A673 (cell line): Measurements from ENCODE around the gene EEF2KMT. TPM values are rescaled to one million over a fixed set of nuclear protein-coding genes. Genes with fewer than 3 reads are reported as not detected.
"Not testable (repeated sequence)": the region's sequence is repeated elsewhere in the genome, so short reads cannot be mapped to it uniquely, and the experiment has no call there.

Experiments
- BruUV-seq: library from RNA; stranded (reverse); fragments of 400-500 nt; replicated peaks from 2 replicates; lab custom pipeline; 2021; lab: Mats Ljungman, UMichigan
- CTCF ChIA-PET: fragments of 300-600 bp; sonication (Branson Sonifier 250); formaldehyde crosslinking; loops from one replicate; lab custom pipeline; 2022; ENCODE audit warnings: antibody characterized with exemption; lab: Charles Lee
- POLR2A ChIA-PET: fragments of 300-600 bp; sonication (Branson Sonifier 250); formaldehyde crosslinking; loops from one replicate; lab custom pipeline; 2022; ENCODE audit warnings: antibody characterized with exemption; ENCODE audit not compliant: low non-redundant PET; lab: Charles Lee
- DNase-seq: peaks from one replicate; pipeline ENCODE4 v3.0.0-alpha.2; 2015; ENCODE audit warnings: low spot score
- H3K27ac ChIP-seq: fragments of 200-600 bp; sonication (generic); 2 replicates; pipeline ENCODE4 v1.5.1; 2016; ENCODE audit warnings: mixed run types, low read depth, mild to moderate bottlenecking, mixed read lengths, antibody characterized with exemption, low read length; ENCODE audit not compliant: poor library complexity, severe bottlenecking
- H3K27me3 ChIP-seq: fragments of 200-600 bp; sonication (generic); replicated peaks from 2 replicates; pipeline ENCODE4 v1.6.1; 2017; ENCODE audit warnings: mixed run types, low read depth, mild to moderate bottlenecking, mixed read lengths, antibody characterized with exemption, low read length; ENCODE audit not compliant: insufficient read depth, poor library complexity
- H3K36me3 ChIP-seq: fragments of 200-600 bp; sonication (generic); 2 replicates; pipeline ENCODE4 v1.6.1; 2016; ENCODE audit warnings: mixed run types, mild to moderate bottlenecking, mixed read lengths, antibody characterized with exemption, low read length; ENCODE audit not compliant: insufficient read depth, poor library complexity, severe bottlenecking
- H3K4me1 ChIP-seq: fragments of 200-600 bp; sonication (generic); 2 replicates; pipeline ENCODE4 v1.6.1; 2017; ENCODE audit warnings: mixed run types, mild to moderate bottlenecking, mixed read lengths, antibody characterized with exemption, low read length; ENCODE audit not compliant: insufficient read depth, poor library complexity, severe bottlenecking
- H3K4me3 ChIP-seq: fragments of 200-600 bp; sonication (generic); 2 replicates; pipeline ENCODE4 v1.5.1; 2016; ENCODE audit warnings: low read depth, mixed run types, mild to moderate bottlenecking, mixed read lengths, low read length; ENCODE audit not compliant: poor library complexity, severe bottlenecking
- H3K9me3 ChIP-seq: fragments of 200-600 bp; sonication (generic); 2 replicates; pipeline ENCODE4 v1.6.1; 2016; ENCODE audit warnings: mixed run types, low read depth, mild to moderate bottlenecking, mixed read lengths, antibody characterized with exemption, low read length; ENCODE audit not compliant: poor library complexity, severe bottlenecking
- EZH2 ChIP-seq: fragments of 200-600 bp; sonication (generic); IDR thresholded peaks from 2 replicates; pipeline ENCODE4 v1.6.1; 2017; ENCODE audit warnings: borderline replicate concordance, low read depth, mild to moderate bottlenecking, mixed read lengths, antibody characterized with exemption, low read length; ENCODE audit not compliant: poor library complexity, severe bottlenecking
- intact Hi-C: fragments of 100-400 bp; cut with micrococcal nuclease; formaldehyde crosslinking; loops from one replicate; pipeline ENCODE4 v1.10.0; 2022; ENCODE audit not compliant: unreplicated experiment
- total RNA-seq: library from RNA; stranded (reverse); gene quantifications from 2 replicates; pipeline ENCODE4 v1.2.3, GENCODE V29; 2021
- TF ChIP-seq, protein P1 (sequence below): fragments of 300-800, 200-600 bp; sonication (generic); conservative IDR thresholded peaks from 2 replicates; pipeline ENCODE4 v1.5.1; 2017; ENCODE audit warnings: low read depth, mild to moderate bottlenecking, antibody characterized with exemption, low read length, moderate library complexity, mixed read lengths

The EEF2KMT gene
- total RNA-seq, 1 experiment from 2014 or later = 21.4 TPM

DNA sequence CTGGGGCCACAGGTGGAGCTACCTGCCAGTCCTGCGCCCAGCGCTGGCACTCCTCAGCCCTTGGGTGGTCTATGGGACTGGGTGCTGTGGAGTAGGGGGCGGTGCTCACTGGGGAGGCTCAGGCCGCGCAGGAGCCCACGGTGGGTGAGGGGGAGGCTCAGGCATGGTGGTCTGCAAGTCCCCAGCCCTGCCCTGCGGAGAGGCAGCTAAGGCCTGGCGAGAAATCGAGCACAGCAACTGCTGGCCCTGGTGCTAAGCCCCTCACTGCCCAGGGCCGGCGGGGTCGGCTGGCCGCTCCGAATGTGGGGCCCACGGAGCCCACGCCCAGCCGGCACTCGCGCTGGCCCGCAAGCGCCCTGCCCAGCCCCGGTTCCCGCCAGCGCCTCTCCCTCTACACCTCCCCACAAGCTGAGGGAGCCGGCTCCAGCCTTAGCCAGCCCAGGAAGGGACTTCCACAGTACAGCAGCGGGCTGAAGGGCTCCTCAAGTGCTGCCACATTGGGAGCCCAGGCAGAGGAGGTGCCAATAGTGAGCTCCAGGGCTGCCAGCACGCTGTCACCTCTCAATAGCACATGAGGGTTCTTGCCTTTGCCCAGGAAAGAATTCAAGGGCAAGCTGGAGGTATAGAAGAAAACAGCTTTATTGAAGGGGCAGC is 11.0 kb upstream of the EEF2KMT start:
- Histone ChIP-seq H3K4me3 (no peak overlapping the region), H3K27ac (no peak overlapping the region), H3K9me3 (no peaks in the 10 kb centered on the region), H3K27me3 (no peaks in the 10 kb centered on the region), H3K36me3 (no peaks in the 10 kb centered on the region), H3K4me1 (no peaks in the 10 kb centered on the region)
- no peak for DNase-seq
- POLR2A ChIA-PET = no interaction called here
- TF ChIP-seq, protein P1, sequence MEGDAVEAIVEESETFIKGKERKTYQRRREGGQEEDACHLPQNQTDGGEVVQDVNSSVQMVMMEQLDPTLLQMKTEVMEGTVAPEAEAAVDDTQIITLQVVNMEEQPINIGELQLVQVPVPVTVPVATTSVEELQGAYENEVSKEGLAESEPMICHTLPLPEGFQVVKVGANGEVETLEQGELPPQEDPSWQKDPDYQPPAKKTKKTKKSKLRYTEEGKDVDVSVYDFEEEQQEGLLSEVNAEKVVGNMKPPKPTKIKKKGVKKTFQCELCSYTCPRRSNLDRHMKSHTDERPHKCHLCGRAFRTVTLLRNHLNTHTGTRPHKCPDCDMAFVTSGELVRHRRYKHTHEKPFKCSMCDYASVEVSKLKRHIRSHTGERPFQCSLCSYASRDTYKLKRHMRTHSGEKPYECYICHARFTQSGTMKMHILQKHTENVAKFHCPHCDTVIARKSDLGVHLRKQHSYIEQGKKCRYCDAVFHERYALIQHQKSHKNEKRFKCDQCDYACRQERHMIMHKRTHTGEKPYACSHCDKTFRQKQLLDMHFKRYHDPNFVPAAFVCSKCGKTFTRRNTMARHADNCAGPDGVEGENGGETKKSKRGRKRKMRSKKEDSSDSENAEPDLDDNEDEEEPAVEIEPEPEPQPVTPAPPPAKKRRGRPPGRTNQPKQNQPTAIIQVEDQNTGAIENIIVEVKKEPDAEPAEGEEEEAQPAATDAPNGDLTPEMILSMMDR = no peak
- no peak for TF ChIP-seq EZH2
- no TSS peak for BruUV-seq
- intact Hi-C loops = no loop called here
- CTCF ChIA-PET = no interaction called here

DNA sequence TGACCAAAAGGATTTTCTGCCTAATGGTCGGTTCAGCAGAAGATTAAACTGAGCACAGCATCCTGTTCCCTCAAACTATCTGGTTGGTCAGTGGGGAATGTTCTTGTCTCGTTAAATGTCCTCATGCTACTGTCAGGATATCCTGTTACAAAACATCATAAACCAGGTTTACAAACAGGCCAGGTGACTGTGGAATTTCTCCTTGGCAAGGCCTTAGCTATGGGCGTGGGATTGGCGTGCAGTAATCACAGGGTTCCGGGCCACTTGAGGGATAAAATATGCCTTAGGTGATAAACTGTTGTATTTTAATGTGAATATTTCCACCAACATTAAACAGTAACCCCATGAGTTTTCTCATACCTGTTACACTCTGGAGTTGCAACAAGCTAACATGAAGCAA is 7.4 kb upstream of the EEF2KMT start:
- H3K4me3 ChIP-seq, DNase-seq, CTCF ChIA-PET, BruUV-seq, intact Hi-C loops, POLR2A ChIA-PET, H3K36me3 ChIP-seq, H3K4me1 ChIP-seq, H3K27me3 ChIP-seq, H3K27ac ChIP-seq, H3K9me3 ChIP-seq: not testable (repeated sequence)

DNA sequence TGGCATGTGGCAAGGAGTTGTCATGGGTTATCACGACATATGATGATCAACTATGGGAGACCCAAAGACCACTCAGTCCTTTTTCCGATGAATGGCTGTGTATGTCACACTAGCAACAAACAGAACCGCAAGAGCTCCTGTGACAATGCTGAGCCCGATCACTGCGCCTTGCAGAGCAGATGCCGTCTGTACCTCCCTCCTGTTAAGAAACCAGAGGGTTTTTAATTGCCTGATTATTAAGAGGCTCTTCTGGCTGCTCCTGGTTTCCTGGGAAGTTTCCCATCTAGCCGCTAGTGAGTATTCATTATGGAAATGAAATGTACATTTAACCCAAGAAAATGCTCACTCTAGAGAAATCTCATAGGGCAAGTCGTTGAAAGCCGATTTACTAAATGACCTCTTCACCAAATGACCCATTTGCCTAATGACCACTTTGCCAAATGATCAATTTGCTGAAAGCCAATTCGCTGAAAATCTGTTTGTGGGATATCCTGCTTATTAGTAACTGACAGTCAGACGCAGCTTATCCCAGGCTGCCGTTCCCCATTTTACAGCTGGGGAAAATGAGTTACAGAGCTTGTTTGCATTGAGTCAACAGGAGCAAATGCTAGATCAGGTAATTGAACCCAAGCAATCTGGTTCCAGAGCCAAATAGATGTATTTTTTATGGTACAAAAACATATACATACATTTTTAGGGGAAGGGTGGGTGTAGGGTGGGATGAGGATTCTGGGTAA is 5.9 kb upstream of the EEF2KMT start:
- BruUV-seq, H3K27ac ChIP-seq, H3K27me3 ChIP-seq, H3K9me3 ChIP-seq, intact Hi-C loops, H3K36me3 ChIP-seq, H3K4me1 ChIP-seq, POLR2A ChIA-PET, CTCF ChIA-PET, H3K4me3 ChIP-seq, DNase-seq: not testable (repeated sequence)

DNA sequence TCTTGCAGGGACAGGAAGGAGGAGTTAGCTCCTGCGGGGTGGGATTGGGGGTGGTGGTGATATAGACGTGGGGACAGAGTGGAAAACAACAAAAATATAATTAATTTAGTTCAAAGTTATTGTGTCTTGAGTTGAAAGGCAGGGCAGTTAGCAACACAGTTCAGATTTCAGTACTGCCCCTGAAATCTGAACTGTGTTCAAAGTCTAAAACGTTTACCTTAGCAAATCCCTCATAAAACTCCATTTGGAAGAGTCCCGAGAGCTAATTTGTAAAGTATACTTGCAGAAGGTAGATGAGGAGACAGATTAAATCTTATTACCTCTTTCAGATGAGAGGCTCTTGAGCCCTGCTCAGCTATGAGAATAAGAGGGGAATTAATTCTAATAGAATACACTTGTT is 1.6 kb upstream of the EEF2KMT start:
- H3K27ac ChIP-seq, CTCF ChIA-PET, POLR2A ChIA-PET, H3K4me3 ChIP-seq, H3K9me3 ChIP-seq, H3K4me1 ChIP-seq, BruUV-seq, H3K36me3 ChIP-seq, H3K27me3 ChIP-seq, DNase-seq: not testable (repeated sequence)
- intact Hi-C loops = loop anchor here (10.0 kb wide), 1 partner anchor 254 kb away; the partner anchor contains the start of genes GLYR1 and UBN1

DNA sequence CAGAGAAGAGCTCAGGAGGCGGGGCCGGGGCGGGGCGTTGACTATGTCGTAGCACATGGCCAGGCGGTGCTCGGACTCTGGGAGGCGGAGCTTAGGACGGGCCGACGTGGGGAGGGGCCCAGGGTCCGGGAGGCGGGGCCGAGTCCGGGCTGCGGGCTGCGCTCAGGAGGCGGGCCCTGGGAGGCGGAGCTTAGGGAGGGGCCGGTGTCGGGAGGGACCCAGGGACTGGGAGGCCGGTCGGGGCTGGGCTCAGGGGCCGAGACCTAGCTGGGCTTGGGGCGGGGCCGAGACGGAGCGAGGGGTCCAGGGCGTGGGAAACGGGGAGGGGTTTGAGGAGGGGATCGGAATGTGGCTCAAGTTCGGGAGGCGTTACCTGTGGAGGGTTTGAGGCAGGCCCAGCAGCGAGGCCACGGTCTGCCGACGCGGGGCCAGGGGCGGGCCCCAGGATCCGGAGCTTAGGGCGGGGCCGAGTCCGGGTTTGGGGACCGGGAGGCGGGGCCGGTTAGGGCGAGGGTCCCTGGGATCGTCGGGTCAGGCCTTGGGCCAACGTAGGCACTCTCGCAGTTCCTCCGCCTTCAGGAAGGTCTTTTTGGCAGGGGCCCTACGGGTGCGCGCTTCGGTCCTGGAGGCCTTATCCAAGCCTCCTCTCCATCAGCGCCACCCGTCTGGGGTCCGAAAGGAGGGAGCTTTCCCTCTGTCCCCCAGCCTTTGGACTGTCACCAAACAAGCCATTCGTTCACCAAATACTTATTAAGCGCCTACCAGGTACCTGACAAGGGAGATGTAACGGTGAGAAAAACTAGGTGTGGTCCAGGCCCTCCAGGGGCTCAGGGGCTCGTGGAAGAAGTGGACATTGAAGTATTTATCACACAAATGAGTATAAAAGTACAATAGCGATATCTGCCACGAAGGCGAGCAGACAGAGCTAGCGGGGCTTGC is 895 bp upstream of the EEF2KMT start:
- H3K4me3 ChIP-seq = peak overlapping the region; percentile 60
- intact Hi-C loops = loop anchor here (10.0 kb wide), 1 partner anchor 254 kb away; the partner anchor contains the start of genes GLYR1 and UBN1
- H3K36me3 ChIP-seq, H3K9me3 ChIP-seq, BruUV-seq, POLR2A ChIA-PET, H3K4me1 ChIP-seq, CTCF ChIA-PET, H3K27me3 ChIP-seq: not testable (repeated sequence)
- peak; percentile 66 for DNase-seq
- peak overlapping the region; percentile 77 for H3K27ac ChIP-seq

DNA sequence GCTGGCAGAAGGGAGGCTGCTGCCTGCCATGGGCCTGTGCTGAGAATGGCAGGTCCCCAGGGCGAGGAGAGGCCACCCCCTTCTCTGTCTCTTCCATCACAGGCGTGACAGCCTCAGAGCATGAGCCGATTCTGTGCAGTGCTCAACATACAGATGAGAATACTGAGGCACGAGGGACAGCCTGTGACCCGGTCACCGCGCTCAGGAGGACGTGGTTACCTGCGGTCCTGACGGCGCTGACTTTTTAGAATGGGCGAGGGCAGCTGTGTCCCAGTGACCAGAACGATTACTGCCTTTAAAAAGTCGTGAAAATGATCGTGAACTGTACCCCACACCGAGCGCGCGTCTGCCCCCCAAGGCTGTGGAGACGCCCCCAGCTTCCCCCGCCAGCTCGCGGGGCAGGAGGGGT is 530 bp downstream of the EEF2KMT start:
- H3K27me3 ChIP-seq, H3K36me3 ChIP-seq, H3K4me1 ChIP-seq, POLR2A ChIA-PET, CTCF ChIA-PET, BruUV-seq, H3K9me3 ChIP-seq: not testable (repeated sequence)
- Histone ChIP-seq H3K4me3 (peak overlapping the region; percentile 60), H3K27ac (peak overlapping the region; percentile 77)
- DNase-seq = peak; percentile 63
- intact Hi-C loops = loop anchor here (10.0 kb wide), 1 partner anchor 252 kb away; the partner anchor contains the start of genes GLYR1 and UBN1
